HCT116 (cell line): ENCODE data around the gene IFRD1.

Source experiments
- CTCF ChIP-seq, 3 experiments: fragments of 200-600 bp in 1 of 3; sonication (generic) in 1 of 3; IDR thresholded peaks in 2 of 3; conservative IDR thresholded peaks in 1 of 3; 2 replicates each; pipeline ENCODE4 v1.5.1; 2012 to 2017; ENCODE audit warnings: low read depth in 2 of 3, low read length in 2 of 3, antibody characterized with exemption in 1 of 3, borderline replicate concordance in 1 of 3, control low read depth in 1 of 3, mild to moderate bottlenecking in 1 of 3, mixed read lengths in 1 of 3, mixed run types in 1 of 3, moderate library complexity in 1 of 3; ENCODE audit not compliant: insufficient read depth in 1 of 3
- EGR1 ChIP-seq: IDR thresholded peaks from 2 replicates; pipeline ENCODE4 v1.6.1; 2012; ENCODE audit warnings: low read depth
- ELF1 ChIP-seq: IDR thresholded peaks from 2 replicates; pipeline ENCODE4 v1.6.1; 2012; ENCODE audit warnings: low read depth, borderline replicate concordance
- EZH2 ChIP-seq: fragments of 200-600 bp; sonication (generic); IDR thresholded peaks from 2 replicates; pipeline ENCODE4 v1.6.1; 2017; ENCODE audit warnings: antibody characterized with exemption, mixed run types
- JUND ChIP-seq: IDR thresholded peaks from 2 replicates; pipeline ENCODE4 v1.6.1; 2012
- MAX ChIP-seq: IDR thresholded peaks from 2 replicates; pipeline ENCODE4 v1.6.1; 2012
- POLR2A ChIP-seq: IDR thresholded peaks from 2 replicates; pipeline ENCODE4 v1.7.0; 2011; ENCODE audit warnings: borderline replicate concordance; ENCODE audit not compliant: insufficient read depth, insufficient read length; ENCODE audit errors: extremely low read depth
- POLR2AphosphoS5 ChIP-seq: IDR thresholded peaks from 2 replicates; pipeline ENCODE4 v1.6.1; 2011; ENCODE audit warnings: mild to moderate bottlenecking, low read depth, low read length, moderate library complexity
- RAD21 ChIP-seq: IDR thresholded peaks from 2 replicates; pipeline ENCODE4 v1.6.1; 2012; ENCODE audit warnings: low read depth, mild to moderate bottlenecking
- SP1 ChIP-seq: IDR thresholded peaks from 2 replicates; pipeline ENCODE4 v1.6.1; 2012; ENCODE audit warnings: low read depth
- YY1 ChIP-seq: IDR thresholded peaks from 2 replicates; pipeline ENCODE4 v1.6.1; 2011; ENCODE audit warnings: low read length, low read depth, moderate library complexity, mild to moderate bottlenecking; ENCODE audit not compliant: insufficient replicate concordance; ENCODE audit errors: extremely low read depth
- ZFX ChIP-seq: fragments of 450-650 bp; IDR thresholded peaks from 2 replicates; pipeline ENCODE4 v1.6.1; 2017
- ZNF274 ChIP-seq: fragments of 200-500 bp; sonication (Bioruptor generic); IDR thresholded peaks from 2 replicates; pipeline ENCODE4 v1.6.1; 2014; ENCODE audit warnings: mild to moderate bottlenecking, low read depth, low read length, inconsistent platforms

GRCh38 chr7:112502700-112503099 lies 52.4 kb downstream of the IFRD1 start:
- TF ChIP-seq SP1 (no peak), CTCF (IDR thresholded peaks at IDR 0.05 in 2 of 3, conservative IDR thresholded peaks at IDR 0.05 in 1 of 3; ENCODE audit: borderline replicate concordance in 1 of 3, insufficient read depth in 1 of 3, low read depth in 2 of 3, low read length in 2 of 3) (no peak), RAD21 (no peak), EGR1 (no peak), ZNF274 (no peak), POLR2AphosphoS5 (no peak), POLR2A (no peak), EZH2 (no peak), ZFX (no peak), ELF1 (no peak), MAX (no peak), YY1 (no peak), JUND (no peak)
